ENCODE measurements around the gene CRNN.

Gene CRNN

DNA sequence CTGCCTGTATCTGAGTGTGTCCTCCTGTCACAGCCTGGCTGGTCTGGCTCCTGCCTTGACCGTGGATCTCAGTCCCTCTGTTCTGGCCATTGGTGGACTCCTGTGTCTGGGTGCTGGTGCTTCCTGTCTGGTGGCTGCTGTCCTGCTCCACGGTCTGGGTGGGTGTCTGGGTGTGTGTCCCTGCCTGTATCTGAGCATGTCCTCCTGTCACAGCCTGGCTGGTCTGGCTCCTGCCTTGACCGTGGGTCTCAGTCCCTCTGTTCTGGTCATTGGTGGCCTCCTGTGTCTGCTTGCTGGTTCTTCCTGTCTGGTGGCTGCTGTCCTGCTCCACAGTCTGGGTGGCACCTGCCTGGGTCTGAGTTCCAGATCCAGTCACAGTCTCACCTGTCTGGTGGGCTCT, 4.0 kb downstream of the CRNN start:
- DNase-seq (ENCODE audit: low read depth) = no peak
- TF ChIP-seq, protein P1, sequence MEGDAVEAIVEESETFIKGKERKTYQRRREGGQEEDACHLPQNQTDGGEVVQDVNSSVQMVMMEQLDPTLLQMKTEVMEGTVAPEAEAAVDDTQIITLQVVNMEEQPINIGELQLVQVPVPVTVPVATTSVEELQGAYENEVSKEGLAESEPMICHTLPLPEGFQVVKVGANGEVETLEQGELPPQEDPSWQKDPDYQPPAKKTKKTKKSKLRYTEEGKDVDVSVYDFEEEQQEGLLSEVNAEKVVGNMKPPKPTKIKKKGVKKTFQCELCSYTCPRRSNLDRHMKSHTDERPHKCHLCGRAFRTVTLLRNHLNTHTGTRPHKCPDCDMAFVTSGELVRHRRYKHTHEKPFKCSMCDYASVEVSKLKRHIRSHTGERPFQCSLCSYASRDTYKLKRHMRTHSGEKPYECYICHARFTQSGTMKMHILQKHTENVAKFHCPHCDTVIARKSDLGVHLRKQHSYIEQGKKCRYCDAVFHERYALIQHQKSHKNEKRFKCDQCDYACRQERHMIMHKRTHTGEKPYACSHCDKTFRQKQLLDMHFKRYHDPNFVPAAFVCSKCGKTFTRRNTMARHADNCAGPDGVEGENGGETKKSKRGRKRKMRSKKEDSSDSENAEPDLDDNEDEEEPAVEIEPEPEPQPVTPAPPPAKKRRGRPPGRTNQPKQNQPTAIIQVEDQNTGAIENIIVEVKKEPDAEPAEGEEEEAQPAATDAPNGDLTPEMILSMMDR (conservative IDR thresholded peaks at IDR 0.05; ENCODE audit: low read length) = no peak
- no peak overlapping the region for H3K4me3 ChIP-seq (ENCODE audit: low read length)

DNA sequence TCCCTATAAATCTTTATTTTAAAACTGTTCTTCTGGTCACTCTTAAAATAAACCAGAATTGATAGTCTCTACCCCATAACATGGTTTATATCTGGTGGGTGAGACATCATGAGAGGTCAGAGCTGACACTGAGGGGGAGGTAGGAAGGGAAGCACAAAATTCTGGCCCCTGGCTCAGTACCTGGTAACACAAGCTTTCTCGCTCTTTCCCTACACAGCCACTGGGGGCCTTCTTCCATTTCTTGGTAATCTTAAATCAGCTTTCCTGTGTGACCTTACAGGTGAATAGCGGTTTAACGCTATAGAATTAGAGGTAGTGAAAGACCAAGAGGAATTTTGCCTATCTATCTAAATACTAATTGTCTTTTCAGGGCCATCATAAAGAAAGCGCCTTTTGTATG, 5.4 kb downstream of the CRNN start:
- no peak overlapping the region for H3K4me3 ChIP-seq (ENCODE audit: low read length)
- no peak for DNase-seq (ENCODE audit: low read depth)
- TF ChIP-seq, protein P1 (conservative IDR thresholded peaks at IDR 0.05; ENCODE audit: low read length) = no peak

DNA sequence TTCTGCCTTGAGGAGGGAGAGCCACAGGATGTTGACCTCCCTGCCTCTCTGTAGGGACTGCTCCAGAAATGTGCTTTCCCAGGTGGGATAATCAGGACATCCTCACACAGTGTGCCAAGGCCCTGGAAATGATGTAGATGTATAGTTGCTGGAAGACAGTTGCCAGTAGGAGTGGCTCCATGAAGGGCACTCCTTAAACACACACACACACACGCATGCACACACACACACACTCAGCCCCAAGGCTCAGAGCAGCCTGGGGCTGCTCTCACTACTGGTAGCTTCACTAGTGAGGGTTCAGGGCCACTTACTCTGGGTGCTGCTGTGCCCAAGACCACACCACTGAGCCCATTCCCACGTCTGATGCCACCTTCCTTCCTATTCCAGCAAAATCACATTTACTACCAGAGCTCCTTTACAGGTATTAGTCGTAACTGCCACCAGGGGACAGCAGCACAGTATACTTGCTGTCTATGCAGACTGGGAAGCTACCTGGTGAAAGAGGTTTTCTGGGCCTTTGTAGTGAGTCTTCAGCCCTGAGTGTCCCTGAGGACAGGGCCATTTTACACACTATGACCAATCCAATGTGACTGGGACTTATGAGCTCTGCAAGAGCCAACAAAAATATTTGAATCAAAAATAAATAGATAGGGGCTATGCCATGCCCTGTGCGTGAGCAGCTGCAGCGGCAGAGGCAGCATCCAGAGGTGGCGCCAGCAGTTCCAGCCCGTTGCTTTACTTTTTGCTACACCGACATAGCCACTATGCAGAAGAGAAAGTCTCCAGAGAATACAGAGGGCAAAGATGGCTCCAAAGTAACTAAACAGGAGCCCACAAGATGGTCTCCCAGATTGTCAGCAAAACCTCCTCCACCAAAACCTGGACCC, 15.0 kb downstream of the CRNN start:
- TF ChIP-seq, protein P1 (conservative IDR thresholded peaks at IDR 0.05; ENCODE audit: low read length) = peak; percentile 47
- DNase-seq (ENCODE audit: low read depth) = peak; percentile 12
- no peak overlapping the region for H3K4me3 ChIP-seq (ENCODE audit: low read length)

DNA sequence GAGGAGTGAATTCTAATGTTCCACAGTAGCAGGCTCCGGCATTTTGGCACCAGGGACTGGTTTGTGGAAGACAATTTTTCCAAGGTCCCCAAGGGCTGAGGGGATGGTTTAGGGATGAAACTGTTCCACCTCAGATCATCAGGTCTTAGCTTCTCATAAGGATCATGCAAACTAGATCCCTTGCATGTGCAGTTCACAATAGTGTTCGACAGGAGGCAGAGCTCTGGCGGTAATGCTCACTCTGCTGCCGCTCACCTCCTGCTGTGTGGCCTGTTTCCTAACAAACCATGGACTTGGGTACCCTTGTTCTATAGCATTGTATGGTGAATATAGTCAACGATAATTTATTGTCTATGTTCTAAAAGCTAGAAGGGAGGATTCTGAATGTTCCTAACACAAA, 16.6 kb downstream of the CRNN start:
- TF ChIP-seq, protein P1 (conservative IDR thresholded peaks at IDR 0.05; ENCODE audit: low read length) = peak; percentile 33; the same call in 1 of the 2 replicates
- peak; percentile 5 for DNase-seq (ENCODE audit: low read depth)
- H3K4me3 ChIP-seq (ENCODE audit: low read length) = no peak overlapping the region

DNA sequence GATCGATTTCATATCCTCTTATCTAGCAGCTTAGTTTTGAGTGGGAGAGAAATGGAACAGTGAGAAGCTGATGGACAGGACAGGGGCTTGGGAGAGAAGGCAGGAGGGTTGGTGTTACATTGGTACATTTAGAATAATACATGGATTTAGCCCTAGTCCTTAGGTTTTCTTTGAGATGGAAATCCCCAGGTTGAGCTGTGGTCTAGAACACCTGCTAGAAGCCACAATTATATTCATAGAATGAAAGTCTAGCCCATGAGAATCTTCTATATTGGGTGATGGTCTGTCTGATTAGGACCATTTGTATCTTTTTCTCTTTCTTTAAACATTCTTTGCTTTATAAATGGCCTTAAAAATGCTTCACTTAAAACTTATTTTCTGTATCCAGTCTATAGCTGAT, 19.9 kb downstream of the CRNN start:
- TF ChIP-seq, protein P1 (conservative IDR thresholded peaks at IDR 0.05; ENCODE audit: low read length) = no peak
- no peak overlapping the region for H3K4me3 ChIP-seq (ENCODE audit: low read length)
- DNase-seq (ENCODE audit: low read depth) = no peak

DNA sequence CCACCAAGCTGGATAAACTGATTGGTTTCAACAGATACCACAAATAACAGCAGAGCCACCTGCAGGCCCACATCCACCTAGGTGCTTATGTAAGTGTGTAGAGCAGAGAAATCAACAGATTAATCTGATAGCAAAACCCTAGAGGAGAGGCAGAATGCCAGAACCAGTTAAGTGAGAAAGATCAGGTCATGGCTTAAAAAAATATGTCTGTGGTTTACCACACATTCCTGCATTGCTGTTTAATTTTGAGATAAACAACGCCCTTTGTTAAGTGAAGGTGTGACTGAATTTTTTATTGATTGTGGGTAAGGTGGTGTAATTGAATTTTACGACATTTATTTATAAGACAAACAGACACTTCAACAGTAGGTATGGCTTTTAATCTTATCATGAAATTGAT, 21.2 kb downstream of the CRNN start:
- TF ChIP-seq, protein P1 (conservative IDR thresholded peaks at IDR 0.05; ENCODE audit: low read length) = no peak
- H3K4me3 ChIP-seq (ENCODE audit: low read length) = no peak overlapping the region
- DNase-seq (ENCODE audit: low read depth) = no peak

DNA sequence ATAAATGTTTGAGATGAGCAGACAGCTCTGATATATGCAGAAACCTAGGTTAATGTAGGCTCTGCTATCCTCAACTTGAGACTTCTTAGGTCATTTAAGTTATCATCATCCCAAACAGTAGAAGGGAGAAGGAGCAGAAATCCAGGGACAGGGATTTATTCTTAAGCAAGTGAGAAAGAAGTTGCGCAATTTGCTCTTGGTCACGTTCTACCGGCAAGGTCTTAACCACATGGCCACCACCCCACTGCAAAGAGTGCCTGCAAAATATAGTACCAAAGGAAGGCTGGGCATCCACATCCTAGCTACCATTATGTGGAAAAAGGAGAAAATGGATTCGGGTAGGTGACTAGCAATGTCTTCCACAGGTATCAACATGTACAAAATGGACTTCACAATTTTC, 25.2 kb downstream of the CRNN start:
- no peak overlapping the region for H3K4me3 ChIP-seq (ENCODE audit: low read length)
- no peak for DNase-seq (ENCODE audit: low read depth)
- TF ChIP-seq, protein P1 (conservative IDR thresholded peaks at IDR 0.05; ENCODE audit: low read length) = no peak
